B cell (primary cell): ENCODE results near the gene CAMK2D. TPM values are rescaled to one million over a fixed set of nuclear protein-coding genes. Genes with fewer than 3 reads are reported as not detected.

Experiments
- ATAC-seq: fragments of 200-7000 bp; cut with Tn5 transposase; one replicate; pipeline ENCODE4 v1.10.0; 2021; ENCODE audit warnings: low read depth, mild to moderate bottlenecking, moderate number of reproducible peaks, moderate library complexity
- CTCF ChIA-PET: fragments of 350-600 bp; sonication (Branson Sonifier 250); formaldehyde crosslinking; loops from one replicate; lab custom pipeline; 2021; ENCODE audit warnings: antibody characterized with exemption, inconsistent platforms; lab: Charles Lee
- POLR2A ChIA-PET: fragments of 350-600 bp; sonication (Branson Sonifier 250); formaldehyde crosslinking; loops from one replicate; lab custom pipeline; 2021; ENCODE audit warnings: antibody characterized with exemption; lab: Charles Lee
- DNase-seq: peaks from one replicate; pipeline ENCODE4 v3.0.0; 2013
- H2AFZ ChIP-seq: 2 replicates; pipeline ENCODE4 v1.6.1; 2012; ENCODE audit warnings: mild to moderate bottlenecking, low read depth, low read length; ENCODE audit not compliant: insufficient read depth, poor library complexity, severe bottlenecking
- H3K27ac ChIP-seq, 2 donors: 1 replicate in 1 of 2; 2 replicates in 1 of 2; pipeline ENCODE4 v1.5.1; 2012 to 2013; ENCODE audit warnings: low read length in 2 of 2, mild to moderate bottlenecking in 2 of 2, moderate library complexity in 1 of 2
- H3K27me3 ChIP-seq, 4 experiments: fragments of 200-600 bp in 1 of 4; sonication (generic) in 1 of 4; replicated peaks in 1 of 4; 1 replicate in 2 of 4; 2 replicates in 2 of 4; pipeline versions ENCODE4 v1.6.1 to v1.7.0; 2013 to 2016; ENCODE audit warnings: low read length in 3 of 4, mild to moderate bottlenecking in 2 of 4, mixed read lengths in 1 of 4, moderate library complexity in 1 of 4; ENCODE audit not compliant: insufficient read depth in 4 of 4, control insufficient read depth in 3 of 4; ENCODE audit errors: control extremely low read depth in 1 of 4
- H3K36me3 ChIP-seq, 2 experiments: replicated peaks in 1 of 2; 1 replicate in 1 of 2; 2 replicates in 1 of 2; pipeline versions ENCODE4 v1.6.1 to v1.7.1; 2013; ENCODE audit warnings: low read length in 1 of 2; ENCODE audit not compliant: insufficient read depth in 2 of 2, control insufficient read depth in 1 of 2; ENCODE audit errors: control extremely low read depth in 1 of 2, extremely low read depth in 1 of 2
- H3K4me1 ChIP-seq, 2 donors: fragments of 200-600 bp in 1 of 2; sonication (generic) in 1 of 2; 1 replicate in 1 of 2; 2 replicates in 1 of 2; pipeline versions ENCODE4 v1.5.1 to v1.6.1; 2013 to 2017; ENCODE audit warnings: low read length in 2 of 2; ENCODE audit not compliant: control insufficient read depth in 2 of 2, insufficient read depth in 2 of 2
- H3K4me2 ChIP-seq: replicated peaks from 2 replicates; pipeline ENCODE3; 2012; ENCODE audit warnings: mild to moderate bottlenecking, low read depth, low read length; ENCODE audit not compliant: poor library complexity, severe bottlenecking
- H3K4me3 ChIP-seq, 5 experiments: fragments of 200-600 bp in 1 of 5; sonication (generic) in 1 of 5; 1 replicate in 3 of 5; 2 replicates in 2 of 5; pipeline versions ENCODE4 v1.5.1 to v1.7.0; 2011 to 2016; ENCODE audit warnings: low read length in 4 of 5, mild to moderate bottlenecking in 4 of 5, low read depth in 2 of 5, control low read depth in 1 of 5, moderate library complexity in 1 of 5; ENCODE audit not compliant: insufficient read depth in 1 of 5; ENCODE audit errors: control extremely low read depth in 1 of 5, extremely low read depth in 1 of 5
- H3K79me2 ChIP-seq: fragments of 200-600 bp; sonication (generic); one replicate; pipeline ENCODE4 v1.6.0; 2016; ENCODE audit warnings: low read length; ENCODE audit not compliant: control insufficient read depth, insufficient read depth
- H3K9ac ChIP-seq: fragments of 200-600 bp; sonication (generic); 2 replicates; pipeline ENCODE4 v1.6.1; 2017; ENCODE audit warnings: mild to moderate bottlenecking, low read length, moderate library complexity
- H3K9me3 ChIP-seq, 3 donors: one replicate each; pipeline versions ENCODE4 v1.6.1 to v1.7.1; 2013; ENCODE audit warnings: low read length in 2 of 3; ENCODE audit not compliant: control insufficient read depth in 2 of 3, insufficient read depth in 1 of 3; ENCODE audit errors: control extremely low read depth in 1 of 3
- H4K20me1 ChIP-seq: 2 replicates; pipeline ENCODE4 v1.6.0; 2012; ENCODE audit warnings: mild to moderate bottlenecking, low read length; ENCODE audit not compliant: insufficient read depth, control insufficient read depth, poor library complexity, severe bottlenecking
- H3K27ac Mint-ChIP-seq: one replicate; pipeline ENCODE4 v1.8.0; 2021; ENCODE audit warnings: mixed read lengths
- H3K27me3 Mint-ChIP-seq: one replicate; pipeline ENCODE4 v1.8.0; 2021; ENCODE audit warnings: mixed read lengths
- H3K4me1 Mint-ChIP-seq: one replicate; pipeline ENCODE4 v1.8.0; 2021; ENCODE audit warnings: mixed read lengths
- H3K4me3 Mint-ChIP-seq: one replicate; pipeline ENCODE4 v1.8.0; 2021; ENCODE audit warnings: mixed read lengths
- H3K9me3 Mint-ChIP-seq: one replicate; pipeline ENCODE4 v1.8.0; 2022; ENCODE audit warnings: mixed read lengths; ENCODE audit not compliant: insufficient read depth
- EZH2 ChIP-seq: IDR thresholded peaks from 2 replicates; pipeline ENCODE4 v1.6.1; 2012; ENCODE audit warnings: borderline replicate concordance, low read depth, mild to moderate bottlenecking, moderate library complexity, low read length; ENCODE audit not compliant: insufficient read depth, poor library complexity, severe bottlenecking
- WGBS: methylation state at CpG from one replicate; pipeline ENCODE4 v1.1.5; 2013; ENCODE audit warnings: missing lambda C conversion rate; ENCODE audit not compliant: insufficient coverage; 5-methylcytosine and 5-hydroxymethylcytosine counted together
- intact Hi-C: fragments of 100-400 bp; cut with micrococcal nuclease; formaldehyde crosslinking; loops from one replicate; pipeline ENCODE4 v1.10.0; 2022
- polyA plus RNA-seq: library from polyadenylated mRNA; depleted of rRNA; stranded (reverse); fragments of >200 nt; gene quantifications from 2 replicates; pipeline ENCODE4 v1.2.3, GENCODE V29; 2012
- total RNA-seq, 2 donors: library from RNA; stranded (reverse); fragments of 120-200 nt in 1 of 2; gene quantifications; 1 replicate in 1 of 2; 2 replicates in 1 of 2; pipeline versions ENCODE4 v1.2.3 to v1.2.4, GENCODE V29; 2013 to 2022
- TF ChIP-seq, protein P1 (sequence below): fragments of 200-600 bp; IDR thresholded peaks from one replicate; pipeline ENCODE4 v1.8.0; 2022; ENCODE audit warnings: antibody characterized with exemption, mild to moderate bottlenecking

CAMK2D gene
- total and polyA plus RNA-seq, 2 donors (not counting 1 experiment from before 2014, with no cell fraction given) = 26.3 to 57.0 TPM

DNA sequence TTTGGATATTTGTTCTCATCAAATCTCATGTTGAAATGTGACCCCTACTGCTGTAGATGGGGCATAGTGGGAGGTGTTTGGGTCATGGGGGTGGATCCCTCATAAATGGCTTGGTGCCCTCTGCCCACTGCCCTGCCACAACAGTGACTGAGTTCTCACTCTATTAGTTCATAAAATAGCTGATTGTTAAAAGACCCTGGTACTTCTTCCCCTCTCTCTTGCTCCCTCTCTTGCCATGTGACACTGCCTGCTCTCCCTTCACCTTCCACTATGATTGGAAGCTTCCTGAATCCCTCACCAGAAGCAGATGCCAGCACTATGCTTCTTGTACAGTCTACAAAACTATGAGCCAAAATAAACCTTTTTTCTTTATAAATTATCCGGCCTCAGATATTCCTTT is 182.2 kb downstream of the CAMK2D start:
- no peak for ATAC-seq
- H3K36me3 ChIP-seq = peaks cover 0 to 1% of the 10 kb centered on the region in 2 experiments
- POLR2A ChIA-PET = no interaction called here
- H3K27ac Mint-ChIP-seq = peak overlapping the region; percentile 46
- WGBS = 71% methylated on average over 1 of the region's 1 CpG
- no peaks in the 10 kb centered on the region for H3K27me3 ChIP-seq
- peak overlapping the region in 1 of 2 donors; percentile 15 for H3K27ac ChIP-seq
- no peak overlapping the region for H3K4me3 ChIP-seq
- intact Hi-C loops = no loop called here
- no peaks in the 10 kb centered on the region for H3K27me3 Mint-ChIP-seq
- DNase-seq = no peak
- peaks cover 68% of the 10 kb centered on the region for H3K79me2 ChIP-seq
- TF ChIP-seq, protein P1, sequence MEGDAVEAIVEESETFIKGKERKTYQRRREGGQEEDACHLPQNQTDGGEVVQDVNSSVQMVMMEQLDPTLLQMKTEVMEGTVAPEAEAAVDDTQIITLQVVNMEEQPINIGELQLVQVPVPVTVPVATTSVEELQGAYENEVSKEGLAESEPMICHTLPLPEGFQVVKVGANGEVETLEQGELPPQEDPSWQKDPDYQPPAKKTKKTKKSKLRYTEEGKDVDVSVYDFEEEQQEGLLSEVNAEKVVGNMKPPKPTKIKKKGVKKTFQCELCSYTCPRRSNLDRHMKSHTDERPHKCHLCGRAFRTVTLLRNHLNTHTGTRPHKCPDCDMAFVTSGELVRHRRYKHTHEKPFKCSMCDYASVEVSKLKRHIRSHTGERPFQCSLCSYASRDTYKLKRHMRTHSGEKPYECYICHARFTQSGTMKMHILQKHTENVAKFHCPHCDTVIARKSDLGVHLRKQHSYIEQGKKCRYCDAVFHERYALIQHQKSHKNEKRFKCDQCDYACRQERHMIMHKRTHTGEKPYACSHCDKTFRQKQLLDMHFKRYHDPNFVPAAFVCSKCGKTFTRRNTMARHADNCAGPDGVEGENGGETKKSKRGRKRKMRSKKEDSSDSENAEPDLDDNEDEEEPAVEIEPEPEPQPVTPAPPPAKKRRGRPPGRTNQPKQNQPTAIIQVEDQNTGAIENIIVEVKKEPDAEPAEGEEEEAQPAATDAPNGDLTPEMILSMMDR = no peak
- TF ChIP-seq EZH2 = no peak
- H4K20me1 ChIP-seq = no peaks in the 10 kb centered on the region
- H3K9me3 ChIP-seq = no peaks in the 10 kb centered on the region
- no peak overlapping the region for H3K4me2 ChIP-seq
- no peak overlapping the region for H3K9ac ChIP-seq
- H2AFZ ChIP-seq = no peak overlapping the region
- no peak overlapping the region for H3K4me3 Mint-ChIP-seq
- H3K4me1 ChIP-seq = peaks cover 18 to 43% of the 10 kb centered on the region in 2 donors
- H3K4me1 Mint-ChIP-seq = peaks cover 71% of the 10 kb centered on the region
- H3K9me3 Mint-ChIP-seq = no peaks in the 10 kb centered on the region
- CTCF ChIA-PET = no interaction called here

GRCh38 chr4:113576947-113577678 is 184.4 kb downstream of the CAMK2D start:
- Histone ChIP-seq H3K36me3 (peaks cover 0 to 1% of the 10 kb centered on the region in 2 experiments), H3K9ac (no peak overlapping the region), H4K20me1 (no peaks in the 10 kb centered on the region), H3K27ac (no peak overlapping the region), H2AFZ (no peak overlapping the region), H3K27me3 (no peaks in the 10 kb centered on the region), H3K79me2 (peaks cover 70% of the 10 kb centered on the region), H3K4me1 (peaks cover 22 to 44% of the 10 kb centered on the region in 2 donors), H3K4me2 (no peak overlapping the region), H3K9me3 (peaks cover 0 to 3% (median 1%) of the 10 kb centered on the region in 3 donors), H3K4me3 (no peak overlapping the region)
- Mint-ChIP-seq H3K27me3 (no peaks in the 10 kb centered on the region), H3K9me3 (peaks cover 4% of the 10 kb centered on the region), H3K4me3 (no peak overlapping the region), H3K27ac (peak overlapping the region; percentile 54), H3K4me1 (peaks cover 75% of the 10 kb centered on the region)
- no peak for TF ChIP-seq EZH2
- TF ChIP-seq, protein P1 = no peak
- intact Hi-C loops = loop anchor here (2.0 kb wide), 1 partner anchor 16 kb away; no protein-coding TSS in a partner anchor
- CTCF ChIA-PET = interaction anchor here (0.8 to 2.1 kb wide), 4 partner anchors 14 to 30 kb away, joined by 3 to 6 read pairs (median 4); no protein-coding TSS in a partner anchor
- ATAC-seq (no peak), DNase-seq (no peak)
- POLR2A ChIA-PET = no interaction called here
- WGBS = no CpG with 5 or more reads among the region's 5 CpGs
